Activated CD4-positive, alpha-beta T cell treated with anti-CD3 and anti-CD28 coated beads, Interleukin-2, amount 10 ng/mL, durations not matched to agents 7 days and 5 days (primary cell): ENCODE results near the gene GSTT4. TPM values are rescaled to one million over a fixed set of nuclear protein-coding genes. Genes with fewer than 3 reads are reported as not detected.
A peak's percentile ranks its signal among the peaks of the same experiment; 100 is the strongest.

Source experiments
- CTCF ChIA-PET: fragments of 350-600 bp; sonication (Branson Sonifier 250); formaldehyde crosslinking; loops from one replicate; lab custom pipeline; 2021; ENCODE audit warnings: antibody characterized with exemption; lab: Charles Lee
- POLR2A ChIA-PET: fragments of 350-600 bp; sonication (Branson Sonifier 250); formaldehyde crosslinking; loops from one replicate; lab custom pipeline; 2021; ENCODE audit warnings: antibody characterized with exemption; lab: Charles Lee
- DNase-seq: peaks from one replicate; pipeline ENCODE4 v3.0.0-alpha.2; 2020
- H3K27ac Mint-ChIP-seq: one replicate; pipeline ENCODE4 v1.8.0; 2021; ENCODE audit warnings: mild to moderate bottlenecking, moderate library complexity, mixed read lengths
- H3K27me3 Mint-ChIP-seq: one replicate; pipeline ENCODE4 v1.8.0; 2021; ENCODE audit warnings: mixed read lengths
- H3K36me3 Mint-ChIP-seq: one replicate; pipeline ENCODE4 v1.8.0; 2021; ENCODE audit warnings: low read depth, mixed read lengths
- H3K4me1 Mint-ChIP-seq: one replicate; pipeline ENCODE4 v1.8.0; 2021; ENCODE audit warnings: mixed read lengths
- H3K4me3 Mint-ChIP-seq: one replicate; pipeline ENCODE4 v1.8.0; 2021; ENCODE audit warnings: mild to moderate bottlenecking, moderate library complexity, mixed read lengths
- H3K9me3 Mint-ChIP-seq: one replicate; pipeline ENCODE4 v1.8.0; 2021; ENCODE audit warnings: mixed read lengths
- total RNA-seq, 2 experiments: library from RNA; stranded (reverse); gene quantifications; one replicate each; pipeline ENCODE4 v1.2.3, GENCODE V29; 2021

The GSTT4 gene
- total RNA-seq, 2 experiments from 2014 or later, result not detected

DNA sequence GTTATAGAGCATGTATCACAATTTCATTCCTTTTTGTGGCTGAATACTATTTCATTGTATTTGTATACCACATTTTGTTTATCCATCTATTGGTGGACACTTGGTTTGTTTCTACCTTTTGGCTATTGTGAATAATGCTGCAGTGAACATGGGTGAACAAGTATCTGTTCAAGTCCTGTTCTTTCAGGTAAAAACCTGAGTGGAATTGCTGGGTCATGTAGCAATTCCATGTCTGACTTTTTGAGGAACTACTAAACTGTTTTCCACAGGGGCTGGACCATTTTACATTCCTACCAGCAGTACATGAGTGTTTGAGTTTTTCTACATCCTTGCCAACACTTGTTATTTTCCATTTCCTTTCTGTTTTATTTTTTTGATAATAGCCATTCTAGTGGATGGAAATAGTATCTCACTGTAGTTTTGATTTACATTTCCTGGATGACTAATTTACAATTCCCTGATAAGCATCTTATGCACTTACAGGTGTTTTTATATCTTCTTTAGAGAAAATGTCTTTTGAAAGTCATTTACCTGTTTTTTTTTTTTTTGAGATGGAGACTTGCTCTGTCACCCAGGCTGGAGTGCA lies 18.0 kb upstream of the GSTT4 start:
- Mint-ChIP-seq H3K27ac (no peak overlapping the region), H3K9me3 (peaks cover 5% of the 10 kb centered on the region), H3K27me3 (no peaks in the 10 kb centered on the region), H3K4me1 (peaks cover 28% of the 10 kb centered on the region), H3K4me3 (no peak overlapping the region), H3K36me3 (peaks cover 45% of the 10 kb centered on the region)
- ChIA-PET CTCF (interaction anchor here (1.0 kb wide), 2 partner anchors 13 to 34 kb away, joined by 3 read pairs; partner anchors contain the start of gene CABIN1), POLR2A (no interaction called here)
- no peak for DNase-seq

DNA sequence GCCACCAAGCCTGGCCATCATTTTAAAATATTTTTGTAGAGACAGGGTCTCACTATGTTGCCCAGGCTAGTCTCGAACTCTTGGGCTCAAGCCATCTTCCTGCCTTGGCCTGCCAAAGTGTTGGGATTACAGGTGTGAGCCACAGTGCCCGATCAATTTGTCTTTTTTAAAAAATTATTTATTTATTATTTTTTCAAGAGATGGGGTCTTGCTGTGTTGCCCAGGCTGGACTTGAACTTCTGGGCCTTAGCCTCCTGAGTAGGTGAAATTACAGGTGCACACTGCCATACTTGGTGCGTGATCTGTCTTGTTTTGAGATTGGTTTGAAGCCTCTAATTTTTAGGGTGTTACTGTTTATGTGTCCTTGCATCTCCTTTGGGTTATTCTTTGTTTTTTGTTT lies 16.1 kb upstream of the GSTT4 start:
- DNase-seq, result no peak
- ChIA-PET POLR2A (no interaction called here), CTCF (no interaction called here)
- Mint-ChIP-seq H3K27ac (no peak overlapping the region), H3K4me3 (no peak overlapping the region), H3K27me3 (no peaks in the 10 kb centered on the region), H3K4me1 (peaks cover 28% of the 10 kb centered on the region), H3K36me3 (peaks cover 46% of the 10 kb centered on the region), H3K9me3 (peaks cover 5% of the 10 kb centered on the region)

DNA sequence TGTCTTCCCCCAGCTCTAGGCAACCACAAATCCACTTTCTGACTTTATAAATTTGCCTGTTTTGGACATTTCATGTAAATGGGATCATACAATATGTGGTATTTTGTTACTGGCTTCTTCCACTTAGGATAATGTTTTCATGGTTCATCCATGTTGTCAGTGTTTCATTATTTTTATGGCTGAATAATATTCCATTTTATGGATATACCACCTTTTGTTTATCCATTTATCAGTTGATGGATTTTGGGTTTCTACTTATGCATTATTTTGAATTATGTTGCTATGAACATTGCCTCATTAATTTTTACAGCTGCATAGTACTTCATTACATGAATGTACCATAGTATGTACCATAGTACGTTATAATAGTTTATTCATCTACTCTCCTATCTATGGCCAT lies 10.9 kb upstream of the GSTT4 start:
- ChIA-PET CTCF (interaction anchor here (0.7 kb wide), 1 partner anchor 130 kb away, joined by 4 read pairs; no protein-coding TSS in a partner anchor), POLR2A (no interaction called here)
- Mint-ChIP-seq H3K36me3 (peaks cover 15% of the 10 kb centered on the region), H3K4me1 (peaks cover 32% of the 10 kb centered on the region), H3K27me3 (no peaks in the 10 kb centered on the region), H3K27ac (no peak overlapping the region), H3K4me3 (no peak overlapping the region), H3K9me3 (peaks cover 1% of the 10 kb centered on the region)
- no peak for DNase-seq

DNA sequence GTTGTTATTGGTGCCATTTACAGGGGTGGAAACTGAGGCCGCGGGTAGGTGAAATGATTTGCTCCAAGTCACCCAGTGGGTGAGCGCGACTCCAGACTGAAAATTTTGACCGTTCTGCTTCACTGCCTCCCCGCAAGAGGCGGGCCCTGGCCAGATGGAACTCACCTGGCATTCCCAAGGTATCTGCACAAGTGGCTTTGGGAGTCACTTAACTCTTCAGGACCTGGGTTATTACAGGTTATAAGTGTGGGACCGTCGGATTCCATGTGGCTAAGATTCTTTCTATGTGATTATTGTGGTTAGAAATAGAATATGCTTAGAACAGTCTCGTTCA lies 6.4 kb upstream of the GSTT4 start:
- Mint-ChIP-seq H3K9me3 (peaks cover 1% of the 10 kb centered on the region), H3K4me1 (peaks cover 32% of the 10 kb centered on the region), H3K4me3 (peak overlapping the region; percentile 91), H3K27ac (peak overlapping the region; percentile 91), H3K27me3 (no peaks in the 10 kb centered on the region), H3K36me3 (peaks cover 6% of the 10 kb centered on the region)
- CTCF ChIA-PET, result interaction anchor here (2.1 kb wide), 1 partner anchor 118 kb away, joined by 7 read pairs; the partner anchor contains the start of gene MIF
- DNase-seq, result no peak
- POLR2A ChIA-PET, result no interaction called here

DNA sequence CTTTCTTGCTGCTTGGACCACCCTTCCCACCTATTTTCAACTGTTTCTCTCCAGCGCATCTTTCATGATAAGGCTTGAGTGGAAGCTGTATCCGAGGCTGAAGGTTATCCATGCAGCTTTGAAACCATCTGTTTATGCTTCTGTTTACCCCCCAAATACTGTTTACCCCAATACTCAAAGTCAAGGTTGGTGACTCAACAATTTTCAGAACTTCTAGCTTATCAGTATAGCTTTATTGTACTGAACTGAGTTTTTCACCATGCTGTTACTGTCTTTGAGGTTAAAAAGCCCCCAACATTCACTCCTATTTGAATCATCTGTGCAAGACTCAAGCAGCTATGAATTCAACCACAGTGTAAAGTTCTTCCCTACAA lies 4.8 kb upstream of the GSTT4 start:
- DNase-seq, result no peak
- Mint-ChIP-seq H3K4me1 (peaks cover 26% of the 10 kb centered on the region), H3K27me3 (no peaks in the 10 kb centered on the region), H3K36me3 (peaks cover 4% of the 10 kb centered on the region), H3K27ac (peak overlapping the region; percentile 75), H3K4me3 (peak overlapping the region; percentile 45), H3K9me3 (no peaks in the 10 kb centered on the region)
- ChIA-PET CTCF (interaction anchor here (0.6 to 2.1 kb wide), 6 partner anchors 13 to 601 kb away, joined by 3 to 7 read pairs (median 3); partner anchors contain the start of genes MIF and SLC2A11), POLR2A (no interaction called here)

DNA sequence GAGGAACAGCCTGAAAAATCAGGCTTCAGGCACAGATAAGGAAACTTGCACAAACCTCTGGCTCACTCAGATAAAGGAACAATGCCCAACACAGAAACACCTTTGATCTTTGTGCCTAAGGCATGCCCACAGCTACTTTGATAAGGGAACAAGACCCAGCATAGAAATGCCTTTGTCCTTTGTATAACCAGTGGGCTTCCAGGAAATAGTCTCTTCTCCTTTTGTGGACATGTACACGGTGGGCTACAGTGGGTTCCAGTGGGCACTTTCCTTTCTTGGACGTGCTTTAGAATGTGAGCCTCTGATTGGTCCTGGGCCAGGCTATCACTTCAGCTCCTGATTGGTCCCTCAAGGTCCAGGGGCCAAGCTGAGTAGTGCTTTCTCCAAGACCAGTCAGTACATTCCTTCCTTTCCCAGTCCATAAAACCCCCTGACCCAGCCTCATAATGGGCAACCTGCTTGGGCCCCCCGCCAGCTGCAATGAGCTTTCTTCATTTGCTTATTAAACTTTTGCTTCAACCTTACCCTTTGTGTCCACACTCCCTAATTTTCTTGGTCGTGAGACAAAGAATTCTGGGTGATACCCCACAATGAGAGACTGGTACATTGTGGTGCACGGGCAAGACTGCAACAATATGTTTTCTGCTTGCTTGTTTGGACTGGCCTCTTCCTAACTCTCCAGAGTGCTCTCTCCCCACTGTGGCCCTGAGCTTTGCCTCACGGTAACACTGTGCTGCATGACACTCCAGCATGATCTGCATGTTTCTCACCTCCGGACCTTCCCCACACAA lies 4.2 kb upstream of the GSTT4 start:
- Mint-ChIP-seq H3K27me3 (no peaks in the 10 kb centered on the region), H3K27ac (peak overlapping the region; percentile 75), H3K36me3 (peaks cover 4% of the 10 kb centered on the region), H3K4me1 (peaks cover 23% of the 10 kb centered on the region), H3K9me3 (no peaks in the 10 kb centered on the region), H3K4me3 (no peak overlapping the region)
- ChIA-PET POLR2A (no interaction called here), CTCF (interaction anchor here (0.8 to 2.1 kb wide), 4 partner anchors 13 to 147 kb away, joined by 3 to 7 read pairs (median 3); partner anchors contain the start of gene MIF)
- no peak for DNase-seq

DNA sequence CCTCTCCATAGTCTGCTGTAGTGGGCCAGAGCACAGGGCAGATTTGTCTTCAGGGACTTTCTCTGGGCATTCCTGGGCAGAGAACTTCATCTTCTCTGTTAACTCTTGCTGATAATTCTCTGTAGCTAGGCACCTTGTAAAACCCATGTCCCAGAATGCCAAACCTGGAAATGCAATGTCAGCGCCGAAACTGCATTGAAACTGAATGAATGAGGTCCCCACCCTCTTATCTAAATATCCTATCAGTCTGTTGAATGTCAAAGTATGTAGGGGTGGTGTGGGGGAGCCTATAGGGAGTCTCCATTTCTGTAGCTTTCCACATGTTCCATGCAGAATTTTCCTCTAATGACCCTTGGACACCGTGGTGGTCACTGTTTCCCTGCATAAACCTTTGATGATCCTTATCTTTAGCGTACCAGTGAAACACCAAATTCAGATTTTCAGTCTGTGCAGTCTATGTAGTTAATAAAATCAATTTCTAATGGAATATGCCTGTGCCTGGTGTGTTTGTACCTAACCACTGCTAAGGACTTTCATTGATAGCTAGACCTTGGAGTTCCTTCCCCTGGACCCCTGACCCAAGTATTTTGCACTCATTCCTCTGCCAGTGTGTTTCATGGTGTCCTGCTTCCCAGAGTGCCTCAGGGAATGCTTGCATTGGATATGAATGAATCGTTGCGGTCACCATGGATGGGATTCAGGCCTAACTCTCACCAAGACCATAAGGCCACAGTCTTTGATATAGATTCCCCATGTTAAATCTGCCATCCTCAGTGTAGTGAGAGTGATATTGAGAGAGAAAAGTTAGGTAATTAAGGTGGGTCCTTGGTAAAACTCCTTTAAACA lies 3.4 kb upstream of the GSTT4 start:
- Mint-ChIP-seq H3K36me3 (peaks cover 2% of the 10 kb centered on the region), H3K9me3 (no peaks in the 10 kb centered on the region), H3K4me3 (no peak overlapping the region), H3K27ac (peak overlapping the region; percentile 28), H3K4me1 (peaks cover 17% of the 10 kb centered on the region), H3K27me3 (no peaks in the 10 kb centered on the region)
- POLR2A ChIA-PET, result interaction anchor here (0.6 kb wide), 1 partner anchor 100 kb away, joined by 3 read pairs; no protein-coding TSS in a partner anchor
- no peak for DNase-seq
- CTCF ChIA-PET, result no interaction called here

DNA sequence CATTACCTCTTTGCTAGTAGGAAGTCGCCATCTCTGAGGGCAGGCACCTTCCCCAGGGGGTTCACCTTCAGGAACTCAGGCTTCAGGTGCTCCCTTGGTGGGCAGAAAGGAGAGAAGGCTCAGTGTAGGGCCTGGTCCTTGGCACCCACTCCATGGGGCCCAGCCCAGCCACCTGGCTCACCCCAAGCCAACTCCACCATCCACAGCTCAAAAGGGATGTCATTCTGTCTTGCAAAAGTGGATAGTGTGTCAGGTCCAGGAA lies 2.7 kb upstream of the GSTT4 start:
- CTCF ChIA-PET, result interaction anchor here (0.6 kb wide), 1 partner anchor 595 kb away, joined by 3 read pairs; no protein-coding TSS in a partner anchor
- no peaks in the 10 kb centered on the region for H3K27me3 Mint-ChIP-seq
- H3K4me1 Mint-ChIP-seq, result peaks cover 13% of the 10 kb centered on the region
- POLR2A ChIA-PET, result interaction anchor here (0.6 kb wide), 1 partner anchor 99 kb away, joined by 3 read pairs; no protein-coding TSS in a partner anchor
- H3K36me3 Mint-ChIP-seq, result no peaks in the 10 kb centered on the region
- H3K4me3 Mint-ChIP-seq, result no peak overlapping the region
- peak overlapping the region; percentile 28 for H3K27ac Mint-ChIP-seq
- no peak for DNase-seq
- no peaks in the 10 kb centered on the region for H3K9me3 Mint-ChIP-seq

DNA sequence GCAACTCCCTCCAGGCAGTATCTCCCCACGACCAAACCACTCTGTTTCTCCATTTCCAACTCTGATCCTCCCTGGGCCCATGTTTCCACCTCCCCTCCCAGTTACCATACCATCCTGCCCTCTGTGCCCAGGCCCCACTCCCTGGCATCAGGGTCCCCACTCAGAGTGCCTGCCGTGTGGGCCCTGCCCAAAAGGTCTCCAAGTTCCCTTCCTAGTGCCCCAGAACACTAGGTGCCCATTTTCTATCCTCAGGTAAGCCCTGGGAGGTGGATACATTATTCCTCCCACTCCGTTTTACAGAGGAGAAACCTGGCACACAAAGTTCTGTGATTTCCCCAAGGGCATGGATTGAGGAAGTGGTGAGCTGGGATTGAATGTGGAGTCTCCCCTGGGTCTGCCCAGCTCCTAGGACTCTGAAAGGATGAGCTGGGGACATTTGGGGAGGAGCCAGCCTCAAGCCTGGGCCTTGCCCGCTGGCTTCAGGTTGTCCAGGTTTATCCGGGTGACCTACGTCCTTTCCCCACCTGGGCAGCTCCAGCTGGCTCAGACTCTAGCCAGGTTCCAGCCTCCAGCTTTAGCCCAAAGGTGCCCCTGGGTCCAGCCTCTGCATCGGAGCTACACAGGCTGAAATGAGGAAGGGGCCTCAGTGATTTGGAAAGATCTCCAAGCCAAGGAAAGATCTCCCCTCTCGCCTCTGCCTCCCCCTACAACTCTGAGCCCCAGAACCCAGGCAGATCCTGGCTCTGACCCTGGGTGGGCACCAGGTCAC lies 2.2 kb upstream of the GSTT4 start:
- H3K27ac Mint-ChIP-seq, result peak overlapping the region; percentile 32
- H3K27me3 Mint-ChIP-seq, result no peaks in the 10 kb centered on the region
- peaks cover 12% of the 10 kb centered on the region for H3K4me1 Mint-ChIP-seq
- ChIA-PET POLR2A (no interaction called here), CTCF (interaction anchor here (0.6 kb wide), 1 partner anchor 594 kb away, joined by 3 read pairs; no protein-coding TSS in a partner anchor)
- no peaks in the 10 kb centered on the region for H3K36me3 Mint-ChIP-seq
- DNase-seq, result no peak
- no peak overlapping the region for H3K4me3 Mint-ChIP-seq
- H3K9me3 Mint-ChIP-seq, result no peaks in the 10 kb centered on the region

DNA sequence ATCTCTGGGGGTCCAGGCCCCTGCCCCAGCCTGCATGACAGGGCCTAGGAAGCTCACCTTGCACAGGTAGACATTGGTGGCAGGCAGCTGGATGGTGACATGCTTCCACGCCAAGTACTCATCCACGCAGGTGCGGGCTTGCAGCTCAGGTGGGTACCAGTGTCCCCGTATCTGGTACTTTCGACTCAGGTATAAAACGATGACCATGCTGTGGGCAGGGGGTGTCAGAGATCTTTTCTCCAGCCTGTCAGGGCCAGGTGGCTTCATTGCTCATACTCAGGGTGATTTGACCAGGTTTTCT lies 1.6 kb upstream of the GSTT4 start:
- Mint-ChIP-seq H3K4me3 (no peak overlapping the region), H3K9me3 (no peaks in the 10 kb centered on the region), H3K4me1 (peaks cover 9% of the 10 kb centered on the region), H3K36me3 (no peaks in the 10 kb centered on the region), H3K27ac (peak overlapping the region; percentile 32), H3K27me3 (no peaks in the 10 kb centered on the region)
- ChIA-PET CTCF (no interaction called here), POLR2A (no interaction called here)
- DNase-seq, result no peak

DNA sequence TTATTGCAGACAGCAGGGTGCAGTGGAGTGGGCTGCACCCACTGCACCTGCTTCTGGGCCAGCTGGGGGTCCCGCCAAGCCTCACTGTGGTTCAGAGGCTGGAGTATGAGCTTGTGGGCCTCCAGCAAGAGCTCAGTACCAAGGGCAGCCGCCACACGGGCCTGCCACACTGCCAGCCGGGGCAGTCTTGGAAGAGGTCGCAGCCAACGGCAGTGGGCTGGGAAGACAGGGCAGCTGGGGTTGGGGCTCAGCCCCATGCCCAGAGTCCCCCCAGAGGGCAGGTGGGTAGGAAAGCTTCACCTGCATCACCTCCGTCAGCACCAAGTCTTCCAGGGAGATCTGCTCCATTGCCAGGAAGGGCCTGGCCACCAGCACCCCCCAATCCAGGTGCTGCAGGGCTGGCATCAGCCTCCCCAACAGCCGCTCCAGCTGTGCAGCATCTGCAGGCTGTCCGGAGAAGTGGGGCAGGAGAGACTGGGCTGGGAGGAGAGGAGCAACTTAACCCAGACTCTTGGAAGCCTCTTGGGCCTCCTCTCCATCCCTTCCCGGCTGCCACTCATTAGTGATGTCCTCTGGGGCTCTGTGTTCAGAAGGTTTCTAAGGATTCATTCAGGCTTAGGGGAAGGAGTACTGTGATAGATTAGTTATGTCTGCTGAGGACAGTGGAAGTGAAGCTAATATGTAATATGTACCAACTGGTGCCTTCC lies 1.1 kb upstream of the GSTT4 start:
- H3K27me3 Mint-ChIP-seq, result no peaks in the 10 kb centered on the region
- H3K36me3 Mint-ChIP-seq, result no peaks in the 10 kb centered on the region
- H3K9me3 Mint-ChIP-seq, result no peaks in the 10 kb centered on the region
- no peak overlapping the region for H3K4me3 Mint-ChIP-seq
- H3K27ac Mint-ChIP-seq, result no peak overlapping the region
- DNase-seq, result no peak
- peaks cover 9% of the 10 kb centered on the region for H3K4me1 Mint-ChIP-seq
- ChIA-PET POLR2A (no interaction called here), CTCF (no interaction called here)

DNA sequence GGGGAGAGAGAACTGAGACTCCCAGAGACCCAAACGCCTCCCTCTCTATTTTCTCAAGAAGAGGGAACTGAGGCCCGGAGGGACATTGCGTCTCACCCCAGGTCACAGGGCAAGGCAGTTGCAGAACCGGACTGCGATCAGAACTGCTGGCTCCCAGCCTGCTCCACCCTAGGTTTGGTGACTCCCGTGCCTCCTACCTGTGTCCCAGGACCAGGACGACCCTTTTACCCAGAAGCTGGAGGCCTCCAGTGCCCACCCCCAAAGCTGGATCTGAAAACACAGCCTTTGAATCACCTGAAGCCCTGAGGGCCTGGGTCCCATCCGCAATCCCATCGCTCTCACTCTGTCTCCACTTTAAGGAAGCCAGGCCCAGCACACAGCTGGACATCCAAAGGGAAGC lies 1.4 kb downstream of the GSTT4 start:
- Mint-ChIP-seq H3K4me1 (no peaks in the 10 kb centered on the region), H3K36me3 (no peaks in the 10 kb centered on the region), H3K4me3 (no peak overlapping the region), H3K27ac (no peak overlapping the region), H3K9me3 (no peaks in the 10 kb centered on the region), H3K27me3 (no peaks in the 10 kb centered on the region)
- DNase-seq, result no peak
- ChIA-PET CTCF (interaction anchor here (1.1 to 1.3 kb wide), 3 partner anchors 58 to 170 kb away, joined by 3 to 5 read pairs (median 3); no protein-coding TSS in a partner anchor), POLR2A (no interaction called here)
